HEK293 (cell line): ENCODE data around the gene TRAPPC3L.

Source experiments
- BCL11A ChIP-seq: fragments of 450-650 bp; formaldehyde crosslinking; IDR thresholded peaks from 2 replicates; pipeline ENCODE4 v1.5.1; 2016; ENCODE audit warnings: low read depth, missing biosample characterization, missing genetic modification characterization
- CTCF ChIP-seq: fragments of 450-650 bp; formaldehyde crosslinking; IDR thresholded peaks from 2 replicates; pipeline ENCODE4 v1.5.1; 2016; ENCODE audit warnings: missing biosample characterization, missing genetic modification characterization
- KLF10 ChIP-seq: fragments of 450-650 bp; IDR thresholded peaks from 2 replicates; pipeline ENCODE4 v1.5.1; 2018; ENCODE audit warnings: missing biosample characterization, mild to moderate bottlenecking, missing genetic modification characterization
- PATZ1 ChIP-seq: fragments of 450-650 bp; formaldehyde crosslinking; IDR thresholded peaks from 2 replicates; pipeline ENCODE4 v1.5.1; 2016; ENCODE audit warnings: missing biosample characterization, missing genetic modification characterization
- REST ChIP-seq: fragments of 450-650 bp; formaldehyde crosslinking; IDR thresholded peaks from 2 replicates; pipeline ENCODE4 v1.5.1; 2016; ENCODE audit warnings: missing biosample characterization, missing genetic modification characterization
- TCF7L2 ChIP-seq: IDR thresholded peaks from 2 replicates; pipeline ENCODE4 v1.6.1; 2011; ENCODE audit warnings: low read depth, mild to moderate bottlenecking, inconsistent platforms, low read length, moderate library complexity, borderline replicate concordance
- ZBTB49 ChIP-seq: fragments of 450-650 bp; formaldehyde crosslinking; IDR thresholded peaks from 2 replicates; pipeline ENCODE4 v1.5.1; 2016; ENCODE audit warnings: missing biosample characterization, missing genetic modification characterization, low read depth
- ZNF202 ChIP-seq: fragments of 450-650 bp; formaldehyde crosslinking; IDR thresholded peaks from 2 replicates; pipeline ENCODE4 v1.5.1; 2016; ENCODE audit warnings: missing biosample characterization, missing genetic modification characterization, borderline replicate concordance
- ZNF266 ChIP-seq: fragments of 450-650 bp; formaldehyde crosslinking; IDR thresholded peaks from 2 replicates; pipeline ENCODE4 v1.5.1; 2016; ENCODE audit warnings: missing biosample characterization, missing genetic modification characterization, low read depth
- ZNF501 ChIP-seq: fragments of 450-650 bp; formaldehyde crosslinking; IDR thresholded peaks from 2 replicates; pipeline ENCODE4 v1.5.1; 2016; ENCODE audit warnings: missing biosample characterization, missing genetic modification characterization
- ZNF529 ChIP-seq: fragments of 450-650 bp; formaldehyde crosslinking; IDR thresholded peaks from 2 replicates; pipeline ENCODE4 v1.5.1; 2017; ENCODE audit warnings: missing genetic modification characterization, missing biosample characterization; ENCODE audit not compliant: insufficient replicate concordance
- ZNF558 ChIP-seq: fragments of 450-650 bp; formaldehyde crosslinking; IDR thresholded peaks from 2 replicates; pipeline ENCODE4 v1.5.1; 2016; ENCODE audit warnings: missing biosample characterization, missing genetic modification characterization
- ZNF792 ChIP-seq: fragments of 450-650 bp; formaldehyde crosslinking; IDR thresholded peaks from 2 replicates; pipeline ENCODE4 v1.5.1; 2016; ENCODE audit warnings: missing biosample characterization, missing genetic modification characterization

- no peak for TF ChIP-seq PATZ1 (tag by site-specific recombination)
- no peak for TF ChIP-seq ZNF558 (tag by site-specific recombination)
- no peak for TF ChIP-seq ZNF529 (tag by site-specific recombination)
- TF ChIP-seq ZNF792, result no peak
- no peak for TF ChIP-seq TCF7L2
- no peak for TF ChIP-seq BCL11A (tag by site-specific recombination)
- no peak for TF ChIP-seq KLF10 (tag by site-specific recombination)
- TF ChIP-seq CTCF (tag by site-specific recombination), result no peak
- TF ChIP-seq REST (tag by site-specific recombination), result no peak
- TF ChIP-seq ZBTB49 (tag by site-specific recombination), result no peak
- TF ChIP-seq ZNF266 (tag by site-specific recombination), result no peak
- no peak for TF ChIP-seq ZNF202 (tag by site-specific recombination)
- TF ChIP-seq ZNF501 (tag by site-specific recombination), result no peak
Measured at GRCh38 chr6:116577486-116577885, 32.0 kb upstream of the TRAPPC3L start.
